Stimulated activated CD4-positive, alpha-beta T cell treated with anti-CD3 and anti-CD28 coated beads, Interleukin-4, amount 100 ng/mL, for 48 hours (primary cell): Measurements from ENCODE around the gene HEATR3.
A peak's percentile ranks its signal among the peaks of the same experiment; 100 is the strongest.

Source experiments
- DNase-seq, 2 donors: peaks; one replicate each; pipeline ENCODE4 v3.0.0-alpha.2; 2020; ENCODE audit warnings: low read depth in 2 of 2

The HEATR3 gene

GRCh38 chr16:50065624-50066481 is at the start of gene HEATR3:
Gene HEATR3, plus strand, starts transcription at chr16:50065970. Its CDS starts 162 bp downstream, at chr16:50066132.
- DNase-seq, result peak; percentile 91 to 92

- no peak for DNase-seq
Observed at GRCh38 chr16:50017553-50017952, 48.2 kb upstream of the HEATR3 start.

GRCh38 chr16:50021544-50021943 is 44.2 kb upstream of the HEATR3 start:
- DNase-seq, result no peak

- no peak for DNase-seq
Observed at GRCh38 chr16:50023641-50024040, 42.1 kb upstream of the HEATR3 start.

- DNase-seq, result no peak
Observed at GRCh38 chr16:50024207-50024606, 41.6 kb upstream of the HEATR3 start.

GRCh38 chr16:50024684-50025536 is 40.9 kb upstream of the HEATR3 start, which contains the start of gene CNEP1R1:
Gene CNEP1R1, plus strand, starts transcription at chr16:50025225. Its CDS starts 91 bp downstream, at chr16:50025316.
- peak; percentile 86 to 89 for DNase-seq

GRCh38 chr16:50025537-50025931 is 40.2 kb upstream of the HEATR3 start:
- DNase-seq, result peak; percentile 2 to 7

- DNase-seq, result no peak
Observed at GRCh38 chr16:50027829-50028228, 37.9 kb upstream of the HEATR3 start.

GRCh38 chr16:50035468-50035992 is 30.2 kb upstream of the HEATR3 start:
- DNase-seq, result no peak

GRCh38 chr16:50036426-50036825 is 29.3 kb upstream of the HEATR3 start:
- no peak for DNase-seq

- DNase-seq, result no peak
Observed at GRCh38 chr16:50037662-50038220, 28.0 kb upstream of the HEATR3 start.

- no peak for DNase-seq
Observed at GRCh38 chr16:50038286-50038685, 27.5 kb upstream of the HEATR3 start.

GRCh38 chr16:50038756-50039529 is 26.8 kb upstream of the HEATR3 start:
- no peak for DNase-seq

- DNase-seq, result no peak
Observed at GRCh38 chr16:50040018-50040417, 25.8 kb upstream of the HEATR3 start.

GRCh38 chr16:50040710-50041109 is 25.1 kb upstream of the HEATR3 start:
- DNase-seq, result no peak

GRCh38 chr16:50043358-50043757 is 22.4 kb upstream of the HEATR3 start:
- no peak for DNase-seq

- DNase-seq, result no peak
Observed at GRCh38 chr16:50045412-50045811, 20.4 kb upstream of the HEATR3 start.

- DNase-seq, result no peak
Observed at GRCh38 chr16:50046853-50047252, 18.9 kb upstream of the HEATR3 start.

GRCh38 chr16:50047864-50048263 is 17.9 kb upstream of the HEATR3 start:
- no peak for DNase-seq

GRCh38 chr16:50050802-50051201 is 15.0 kb upstream of the HEATR3 start:
- no peak for DNase-seq

- no peak for DNase-seq
Observed at GRCh38 chr16:50056226-50056625, 9.5 kb upstream of the HEATR3 start.
